ENCODE data around the gene BIRC3. TPM values are rescaled to one million over a fixed set of nuclear protein-coding genes. Genes with fewer than 3 reads are reported as not detected.
"Not testable (repeated sequence)": the region's sequence is repeated elsewhere in the genome, so short reads cannot be mapped to it uniquely, and the experiment has no call there.

Gene BIRC3
- total and polyA plus RNA-seq, 2 of the 4 experiments (the other 2 are of a cell fraction), result 2.2 to 5.0 TPM

DNA sequence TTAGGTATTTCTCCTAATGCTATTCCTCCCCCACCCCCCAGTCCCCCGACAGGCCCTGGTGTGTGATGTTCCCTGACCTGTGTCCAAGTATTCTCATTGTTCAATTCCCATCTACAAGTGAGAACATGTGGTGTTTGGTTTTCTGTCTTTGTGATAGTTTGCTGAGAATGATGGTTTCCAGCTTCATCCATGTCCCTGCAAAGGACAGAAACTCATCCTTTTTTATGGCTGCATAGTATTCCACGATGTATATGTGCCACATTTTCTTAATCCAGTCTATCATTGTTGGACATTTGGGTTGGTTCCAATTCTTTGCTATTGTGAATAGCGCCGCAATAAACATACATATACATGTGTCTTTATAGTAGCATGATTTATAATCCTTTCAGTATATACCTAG, 20.5 kb upstream of the BIRC3 start:
- H3K56ac ChIP-seq (ENCODE audit: extremely low read depth, insufficient read depth, low read length); H2AFZ ChIP-seq (replicated peaks; ENCODE audit: low read length, poor library complexity); H2BK20ac ChIP-seq (ENCODE audit: low read depth, low read length); H3K27ac ChIP-seq (ENCODE audit: insufficient read depth, low read length); DNase-seq; H2BK5ac ChIP-seq (ENCODE audit: low read depth, low read length, poor library complexity, severe bottlenecking); H3K14ac ChIP-seq (replicated peaks; ENCODE audit: low read depth, low read length); dilution Hi-C loops (cut with HindIII; ENCODE audit: low sequenced_read_pairs, unreplicated experiment); ATAC-seq (ENCODE audit: low read depth); H3K23ac ChIP-seq (ENCODE audit: low read depth, low read length); H3K18ac ChIP-seq (ENCODE audit: low read depth, low read length); H2BK15ac ChIP-seq (ENCODE audit: low read depth, low read length); H3K4me2 ChIP-seq (ENCODE audit: low read depth, low read length); POLR2A ChIA-PET (ENCODE audit: unreplicated experiment); BruUV-seq (replicated peaks); H3K9me1 ChIP-seq (ENCODE audit: insufficient read depth, low read length); H4K91ac ChIP-seq (ENCODE audit: insufficient read depth, low read depth, low read length); H3K4me1 ChIP-seq (ENCODE audit: control insufficient read depth, insufficient read depth, low read length); CTCF ChIA-PET; H3K27me3 ChIP-seq (ENCODE audit: control insufficient read depth, insufficient read depth, low read length); H2AK5ac ChIP-seq (ENCODE audit: low read depth, low read length); intact Hi-C loops (cut with micrococcal nuclease); H2BK120ac ChIP-seq (ENCODE audit: low read depth, low read length); H3K36me3 ChIP-seq (ENCODE audit: control insufficient read depth, insufficient read depth, low read length); H3K9me3 ChIP-seq (ENCODE audit: control insufficient read depth, insufficient read depth, low read length); H4K5ac ChIP-seq (ENCODE audit: low read depth, low read length); H3K4me3 ChIP-seq (ENCODE audit: insufficient read depth, low read depth, low read length); H2AK9ac ChIP-seq (replicated peaks; ENCODE audit: low read depth, low read length, poor library complexity); H4K20me1 ChIP-seq (ENCODE audit: insufficient read depth, low read length); H3K4ac ChIP-seq (ENCODE audit: low read depth, low read length); H3K79me1 ChIP-seq (ENCODE audit: low read depth in 1 of 2, low read length in 2 of 2); H3K9ac ChIP-seq (ENCODE audit: low read depth, low read length); H4K8ac ChIP-seq (ENCODE audit: low read depth in 2 of 2, low read length in 2 of 2): not testable (repeated sequence)
- no CpG with 5 or more reads among the region's 4 CpGs for WGBS, 2 experiments (ENCODE audit: extremely low coverage in 2 of 2, insufficient read length in 1 of 2)
- in situ Hi-C loops (cut with MboI; ENCODE audit: low sequenced_read_pairs), result loop anchor here (25.0 kb wide), 1 partner anchor 91 kb away; no protein-coding TSS in a partner anchor

DNA sequence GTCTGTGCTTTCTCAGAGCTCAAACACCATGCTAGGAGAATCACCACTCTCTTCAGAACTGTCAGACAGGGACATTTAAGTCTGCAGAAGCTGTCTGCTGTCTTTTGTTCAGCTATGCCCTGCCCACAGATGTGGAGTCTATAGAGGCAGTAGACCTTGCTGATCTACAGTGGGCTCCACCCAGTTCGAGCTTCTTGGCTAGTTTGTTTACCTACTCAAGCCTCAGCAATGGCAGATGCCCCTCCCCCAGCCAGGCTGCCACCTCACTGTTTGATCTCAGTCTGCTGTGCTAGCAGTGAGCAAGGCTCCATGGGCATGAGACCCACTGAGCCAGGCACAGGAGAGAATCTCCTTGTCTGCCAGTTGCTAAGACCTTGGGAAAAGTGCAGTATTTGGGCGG, 16.4 kb upstream of the BIRC3 start:
- H2AK9ac ChIP-seq (replicated peaks; ENCODE audit: low read depth, low read length, poor library complexity); H3K4me1 ChIP-seq (ENCODE audit: control insufficient read depth, insufficient read depth, low read length); H4K8ac ChIP-seq (ENCODE audit: low read depth in 2 of 2, low read length in 2 of 2); H3K4ac ChIP-seq (ENCODE audit: low read depth, low read length); H3K36me3 ChIP-seq (ENCODE audit: control insufficient read depth, insufficient read depth, low read length); POLR2A ChIA-PET (ENCODE audit: unreplicated experiment); H3K14ac ChIP-seq (replicated peaks; ENCODE audit: low read depth, low read length); H4K5ac ChIP-seq (ENCODE audit: low read depth, low read length); H3K23ac ChIP-seq (ENCODE audit: low read depth, low read length); H3K56ac ChIP-seq (ENCODE audit: extremely low read depth, insufficient read depth, low read length); BruUV-seq (replicated peaks); H3K9me3 ChIP-seq (ENCODE audit: control insufficient read depth, insufficient read depth, low read length); dilution Hi-C loops (cut with HindIII; ENCODE audit: low sequenced_read_pairs, unreplicated experiment); H2BK5ac ChIP-seq (ENCODE audit: low read depth, low read length, poor library complexity, severe bottlenecking); ATAC-seq (ENCODE audit: low read depth); H3K4me2 ChIP-seq (ENCODE audit: low read depth, low read length); intact Hi-C loops (cut with micrococcal nuclease); H2AFZ ChIP-seq (replicated peaks; ENCODE audit: low read length, poor library complexity); H3K18ac ChIP-seq (ENCODE audit: low read depth, low read length); H3K27me3 ChIP-seq (ENCODE audit: control insufficient read depth, insufficient read depth, low read length); H2AK5ac ChIP-seq (ENCODE audit: low read depth, low read length); H2BK120ac ChIP-seq (ENCODE audit: low read depth, low read length); H3K79me1 ChIP-seq (ENCODE audit: low read depth in 1 of 2, low read length in 2 of 2); in situ Hi-C loops (cut with MboI; ENCODE audit: low sequenced_read_pairs); H3K4me3 ChIP-seq (ENCODE audit: insufficient read depth, low read depth, low read length); H3K9ac ChIP-seq (ENCODE audit: low read depth, low read length); CTCF ChIA-PET; H3K27ac ChIP-seq (ENCODE audit: insufficient read depth, low read length); H4K91ac ChIP-seq (ENCODE audit: insufficient read depth, low read depth, low read length); H2BK15ac ChIP-seq (ENCODE audit: low read depth, low read length); H4K20me1 ChIP-seq (ENCODE audit: insufficient read depth, low read length); H2BK20ac ChIP-seq (ENCODE audit: low read depth, low read length); H3K9me1 ChIP-seq (ENCODE audit: insufficient read depth, low read length); DNase-seq: not testable (repeated sequence)
- WGBS, 2 experiments (ENCODE audit: extremely low coverage in 2 of 2, insufficient read length in 1 of 2), result no CpG with 5 or more reads among the region's 2 CpGs

Measured in IMR-90 (cell line).